HG03139 (cell line): Measurements from ENCODE around the gene ADGRG3.

ENCODE experiments used
- ATAC-seq: cut with Tn5 transposase; IDR thresholded peaks from one replicate; pipeline ENCODE4 v1.9.1; 2021; ENCODE audit not compliant: unreplicated experiment

ADGRG3 gene

DNA sequence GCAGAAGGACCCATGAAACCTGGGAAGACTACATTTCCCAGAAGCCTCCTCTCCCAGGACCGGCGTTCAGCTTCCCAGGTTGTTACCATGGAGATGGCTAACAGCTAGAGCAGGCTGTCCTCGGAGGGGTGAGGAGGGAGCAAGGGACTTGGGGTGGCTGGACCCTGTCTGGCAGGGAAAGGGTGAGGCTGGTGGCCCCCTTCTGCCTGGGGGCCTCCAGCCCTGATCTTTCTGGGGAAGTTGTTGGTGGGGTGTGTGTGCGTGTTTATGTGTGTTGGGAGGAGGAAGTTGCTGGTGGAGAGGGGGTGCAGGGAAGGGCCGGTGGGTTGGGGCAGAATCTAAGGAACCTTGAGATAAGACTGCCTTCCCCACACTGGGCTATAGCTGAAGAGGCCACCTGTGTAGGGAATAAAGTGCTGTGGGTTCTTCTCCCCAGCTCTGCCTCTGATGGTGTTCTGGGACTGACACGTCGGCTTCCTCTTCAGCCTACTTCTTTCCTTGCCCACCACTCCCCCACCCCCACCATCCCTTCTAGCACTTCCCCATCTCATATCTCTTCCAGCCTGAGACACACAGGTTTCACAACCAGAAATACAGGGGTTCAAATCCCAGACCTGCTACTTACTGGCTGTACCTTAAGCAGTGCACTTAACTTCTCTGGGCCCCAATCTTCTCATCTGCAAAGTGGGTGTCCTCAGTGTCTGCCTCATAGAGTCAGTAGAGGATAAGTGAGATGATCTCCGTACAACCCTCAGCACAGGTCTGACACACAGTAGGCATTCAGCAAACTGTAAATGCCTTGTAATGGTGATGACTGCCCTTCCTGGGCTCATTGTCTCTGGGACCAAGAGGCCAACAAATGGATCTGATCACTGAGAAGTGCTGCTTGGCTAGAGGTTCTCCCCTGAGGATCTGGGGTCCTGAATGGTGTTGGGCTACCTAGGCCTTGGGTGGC, 26.9 kb downstream of the ADGRG3 start, which contains the start of gene DRC7:
Gene DRC7 (plus strand): TSS at position 82 of the 955 bp plus-strand sequence. CDS start 3,144 bp downstream, outside the sequence.
- ATAC-seq: no peak

- no peak for ATAC-seq
Observed at GRCh38 chr16:57695680-57696069, 27.6 kb downstream of the ADGRG3 start.

DNA sequence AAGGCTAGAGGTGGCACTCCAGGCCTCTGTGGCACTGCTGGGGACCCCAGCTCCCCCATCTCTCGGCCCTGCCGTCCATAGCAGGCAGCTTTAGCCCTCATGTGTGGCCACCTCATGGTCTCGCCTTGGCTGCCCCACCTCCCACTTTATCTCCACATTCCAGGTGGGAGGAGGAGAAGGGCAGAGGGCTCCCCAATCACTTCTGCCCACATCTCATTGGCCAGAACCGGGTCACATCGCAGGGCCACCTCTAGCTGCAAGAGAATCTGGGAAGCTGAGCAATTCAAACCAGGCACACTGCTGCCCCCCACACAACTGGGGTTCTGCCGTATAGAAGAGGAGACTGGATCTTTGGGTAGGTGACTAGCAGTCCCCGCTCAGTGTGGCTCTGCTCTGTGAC, 28.1 kb downstream of the ADGRG3 start:
- no peak for ATAC-seq

DNA sequence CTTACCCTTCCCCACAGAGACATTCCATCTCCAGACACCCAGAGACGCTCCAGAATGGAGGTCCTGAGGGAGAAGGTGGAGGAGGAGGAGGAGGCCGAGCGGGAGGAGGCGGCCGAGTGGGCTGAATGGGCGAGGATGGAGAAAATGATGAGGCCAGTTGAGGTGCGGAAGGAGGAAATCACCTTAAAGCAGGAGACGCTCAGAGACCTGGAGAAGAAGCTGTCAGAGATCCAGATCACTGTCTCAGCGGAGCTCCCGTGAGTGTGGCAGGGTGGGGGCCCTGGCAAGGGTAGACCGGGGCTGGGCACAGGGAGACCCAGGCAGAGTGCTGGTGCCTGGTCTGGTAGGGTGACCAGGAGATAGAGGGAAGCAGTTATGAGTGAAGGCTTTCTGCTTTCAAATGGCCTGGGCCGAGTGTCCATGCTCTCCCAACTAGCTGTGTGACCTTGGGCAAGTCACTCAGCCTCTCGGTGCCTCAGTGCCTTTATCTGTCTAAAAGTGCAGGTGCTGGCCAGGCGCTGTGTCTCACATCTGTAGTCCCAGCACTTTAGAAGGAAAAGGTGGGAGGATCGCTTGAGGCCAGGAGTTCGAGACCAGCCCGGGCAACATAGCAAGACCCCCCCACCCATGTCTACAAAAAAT, 29.9 kb downstream of the ADGRG3 start:
- no peak for ATAC-seq

DNA sequence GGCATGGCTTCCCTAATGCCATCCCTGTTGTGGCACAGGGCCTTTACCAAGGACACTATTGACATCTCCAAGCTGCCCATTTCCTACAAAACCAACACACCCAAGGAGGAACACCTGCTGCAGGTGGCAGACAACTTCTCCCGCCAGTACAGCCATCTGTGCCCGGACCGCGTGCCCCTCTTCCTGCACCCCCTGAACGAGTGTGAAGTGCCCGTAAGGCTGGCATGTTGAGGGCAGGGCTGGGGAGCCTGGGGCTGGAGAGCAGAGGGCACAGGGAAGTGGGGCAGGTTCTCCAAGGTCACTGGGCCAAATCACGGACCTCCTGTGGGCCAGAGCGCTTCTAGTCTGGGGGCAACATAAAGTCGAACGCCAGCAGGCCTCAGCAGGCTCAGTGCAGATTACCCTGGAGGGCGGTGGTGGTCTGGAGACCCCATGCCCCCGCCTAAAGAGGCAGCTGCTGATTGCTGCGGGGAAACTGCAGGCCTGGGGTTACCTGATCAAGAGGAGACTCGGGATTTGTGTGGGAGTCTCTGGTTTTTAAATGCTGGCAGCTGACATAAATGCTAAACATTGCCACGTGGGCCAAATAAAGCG, 30.8 kb downstream of the ADGRG3 start:
- ATAC-seq: no peak

DNA sequence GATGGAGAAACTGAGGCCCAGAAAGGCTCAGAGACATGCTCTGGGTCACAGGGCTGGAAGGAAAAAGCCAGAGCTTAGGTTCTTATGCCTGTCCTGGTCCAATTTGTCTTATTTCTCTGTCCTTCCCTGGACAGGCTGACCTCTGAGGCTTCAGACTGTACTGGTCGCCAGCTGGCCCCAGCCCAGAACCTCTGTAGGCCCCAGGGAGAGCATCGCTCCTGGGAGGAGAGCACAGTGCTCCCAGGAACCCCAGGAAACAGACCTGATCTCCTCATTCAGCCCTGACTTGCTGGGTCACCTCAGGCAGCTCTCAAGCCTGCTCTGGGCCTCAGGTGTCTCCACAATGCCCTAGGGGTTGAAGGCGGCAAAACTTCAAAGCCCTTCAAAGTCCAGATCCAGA, 31.4 kb downstream of the ADGRG3 start:
- ATAC-seq: no peak

- ATAC-seq: no peak
Observed at GRCh38 chr16:57699899-57700298, 31.8 kb downstream of the ADGRG3 start.

GRCh38 chr16:57700781-57701551, 32.9 kb downstream of the ADGRG3 start:
- no peak for ATAC-seq

DNA sequence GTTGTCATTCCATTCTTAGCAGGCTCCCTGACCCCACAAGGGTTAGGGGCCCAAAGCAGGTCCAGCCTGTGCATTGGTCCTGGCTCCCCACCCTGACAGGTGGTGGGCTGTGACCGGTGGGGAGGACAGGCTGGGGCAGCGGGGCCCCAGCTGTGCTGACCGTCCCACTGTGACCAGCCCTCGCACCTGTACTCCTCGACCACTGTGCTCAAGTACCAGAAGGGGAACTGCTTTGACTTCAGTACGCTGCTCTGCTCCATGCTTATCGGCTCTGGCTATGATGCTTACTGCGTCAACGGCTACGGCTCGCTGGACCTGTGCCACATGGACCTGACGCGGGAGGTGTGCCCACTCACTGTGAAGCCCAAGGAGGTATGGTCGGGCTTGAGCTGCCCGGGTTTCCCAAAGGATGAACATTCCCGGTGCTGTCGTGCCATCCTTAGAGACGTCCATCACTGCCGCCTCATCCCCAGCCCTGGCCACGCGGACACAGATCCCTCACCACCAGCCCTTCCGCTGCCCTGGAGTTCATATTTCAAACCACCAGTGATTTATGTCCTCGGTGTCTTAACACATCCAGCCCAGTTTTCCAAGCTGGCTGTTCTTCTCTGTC, 33.8 kb downstream of the ADGRG3 start:
- ATAC-seq: no peak

DNA sequence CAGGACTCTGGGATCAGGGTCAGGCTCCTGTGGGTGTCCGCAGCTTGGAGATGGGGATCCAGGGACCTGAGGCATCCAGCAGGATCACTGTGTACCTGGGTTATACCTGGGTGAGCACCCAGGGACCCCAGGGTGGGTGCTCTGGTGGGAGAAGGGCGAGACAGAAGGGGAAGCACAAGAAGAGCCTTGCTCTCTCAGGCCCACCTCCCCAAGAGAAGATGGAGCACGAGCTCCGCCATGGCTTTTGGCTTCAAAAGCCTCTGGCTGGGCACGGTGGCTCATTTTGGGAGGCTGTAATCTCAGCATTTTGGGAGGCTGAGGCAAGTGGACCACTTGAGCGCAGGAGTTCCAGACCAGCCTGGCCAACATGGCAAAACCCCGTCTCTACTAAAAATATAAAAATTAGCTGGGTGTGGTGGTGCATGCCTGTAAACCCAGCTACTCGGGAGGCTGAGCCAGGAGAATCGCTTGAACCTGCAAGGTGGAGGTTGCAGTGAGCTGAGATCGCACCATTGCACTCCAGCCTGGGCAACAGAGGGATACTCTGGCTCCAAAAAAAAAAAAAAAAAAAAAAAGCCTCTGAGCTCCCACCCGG, 35.4 kb downstream of the ADGRG3 start:
- no peak for ATAC-seq

- ATAC-seq: no peak
Observed at GRCh38 chr16:57704011-57704904, 36.2 kb downstream of the ADGRG3 start.

DNA sequence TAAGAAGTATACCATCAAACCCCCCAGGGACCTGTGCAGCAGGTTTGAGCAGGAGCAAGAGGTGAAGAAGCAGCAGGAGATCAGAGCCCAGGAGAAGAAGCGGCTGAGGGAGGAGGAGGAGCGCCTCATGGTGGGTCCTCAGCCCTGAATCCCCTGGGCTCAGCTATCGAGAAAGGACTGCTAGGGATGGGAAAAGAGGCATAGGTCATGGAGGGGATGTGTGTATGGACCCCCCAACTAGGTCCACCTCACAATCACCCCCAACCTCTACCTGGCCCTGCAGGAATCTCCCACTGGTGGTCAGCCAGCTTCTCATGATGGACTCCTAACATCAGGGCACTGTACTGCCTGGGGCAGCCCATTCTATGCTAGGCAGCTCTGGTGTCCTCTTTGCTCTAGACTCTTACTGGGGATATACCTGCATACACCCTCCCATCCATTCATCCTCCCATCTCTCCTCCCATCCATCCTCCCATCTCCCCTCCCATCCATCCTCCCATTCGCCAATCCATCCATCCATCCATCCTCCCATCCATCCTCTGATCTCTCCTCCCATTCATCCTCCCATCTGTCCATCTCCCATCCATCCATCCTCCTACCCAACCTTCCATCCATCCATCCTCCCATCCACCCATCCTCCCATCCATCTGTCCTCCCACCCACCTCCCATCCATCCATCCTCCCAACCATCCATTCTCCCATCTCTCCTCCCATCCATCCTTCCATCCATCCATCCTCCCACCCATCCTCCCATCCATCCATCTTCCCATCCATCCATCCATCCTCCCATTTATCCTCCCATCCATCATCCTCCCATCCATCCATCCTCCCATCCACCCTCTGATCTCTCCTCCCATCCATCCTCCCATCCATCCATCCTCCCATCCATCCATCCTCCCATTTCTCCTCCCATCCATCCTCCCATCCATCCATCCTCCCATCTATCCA, 37.1 kb downstream of the ADGRG3 start:
- ATAC-seq: no peak

- no peak for ATAC-seq
Observed at GRCh38 chr16:57706717-57707116, 38.6 kb downstream of the ADGRG3 start.

DNA sequence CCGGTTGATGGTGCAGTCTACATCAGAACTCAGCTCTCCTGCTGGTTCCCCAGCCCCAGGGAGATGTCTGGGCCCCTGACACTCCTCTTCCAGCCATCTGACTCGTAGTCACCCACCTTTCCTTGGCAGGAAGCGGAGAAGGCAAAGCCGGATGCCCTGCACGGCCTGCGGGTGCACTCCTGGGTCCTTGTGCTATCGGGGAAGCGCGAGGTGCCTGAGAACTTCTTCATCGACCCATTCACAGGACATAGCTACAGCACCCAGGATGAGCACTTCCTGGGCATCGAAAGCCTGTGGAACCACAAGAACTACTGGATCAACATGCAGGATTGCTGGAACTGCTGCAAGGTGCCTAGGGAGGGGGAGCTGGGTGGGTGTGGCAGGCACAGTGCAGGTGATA, 39.2 kb downstream of the ADGRG3 start:
- no peak for ATAC-seq

DNA sequence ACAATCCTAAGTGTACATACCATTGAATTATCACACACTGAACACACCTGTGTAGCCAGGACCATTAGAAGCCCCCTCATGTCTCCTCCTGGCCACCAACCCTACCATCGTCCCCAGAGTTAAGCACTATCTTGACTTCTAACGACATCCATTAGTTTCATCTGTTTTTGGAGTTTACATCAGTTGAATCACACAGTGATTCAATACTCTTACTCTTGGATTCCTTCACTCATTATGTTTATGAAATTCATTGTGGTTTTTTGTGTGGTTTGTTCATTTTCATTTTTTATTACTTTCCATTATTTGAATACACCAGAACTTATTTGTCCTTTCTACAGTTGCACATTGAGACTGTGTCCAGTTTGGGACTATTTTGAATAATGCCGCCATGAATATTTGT, 40.1 kb downstream of the ADGRG3 start:
- no peak for ATAC-seq

GRCh38 chr16:57709663-57710062, 41.6 kb downstream of the ADGRG3 start:
- no peak for ATAC-seq

DNA sequence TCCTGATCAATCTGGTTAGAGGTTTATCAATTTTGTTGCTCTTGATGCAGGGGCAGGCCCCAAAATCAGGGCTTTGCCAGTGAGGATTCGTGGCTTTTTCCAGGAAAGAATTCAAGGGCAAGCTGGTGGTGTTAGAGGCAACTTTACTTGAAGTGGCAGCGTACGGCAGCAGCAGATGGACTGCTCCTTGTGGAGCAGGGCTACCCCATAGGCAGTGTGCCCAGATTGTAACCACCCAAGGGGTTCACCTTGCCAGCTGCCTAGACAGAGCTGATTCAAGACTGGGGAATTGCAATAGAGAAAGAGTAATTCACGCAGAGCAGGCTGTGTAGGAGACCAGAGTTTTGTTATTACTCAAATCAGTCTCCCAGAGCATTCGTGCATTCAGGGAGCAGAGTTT, 43.2 kb downstream of the ADGRG3 start:
- ATAC-seq: no peak

GRCh38 chr16:57711993-57712392, 43.9 kb downstream of the ADGRG3 start:
- ATAC-seq: no peak
